Measurements from ENCODE around the gene HPSE.

DNA sequence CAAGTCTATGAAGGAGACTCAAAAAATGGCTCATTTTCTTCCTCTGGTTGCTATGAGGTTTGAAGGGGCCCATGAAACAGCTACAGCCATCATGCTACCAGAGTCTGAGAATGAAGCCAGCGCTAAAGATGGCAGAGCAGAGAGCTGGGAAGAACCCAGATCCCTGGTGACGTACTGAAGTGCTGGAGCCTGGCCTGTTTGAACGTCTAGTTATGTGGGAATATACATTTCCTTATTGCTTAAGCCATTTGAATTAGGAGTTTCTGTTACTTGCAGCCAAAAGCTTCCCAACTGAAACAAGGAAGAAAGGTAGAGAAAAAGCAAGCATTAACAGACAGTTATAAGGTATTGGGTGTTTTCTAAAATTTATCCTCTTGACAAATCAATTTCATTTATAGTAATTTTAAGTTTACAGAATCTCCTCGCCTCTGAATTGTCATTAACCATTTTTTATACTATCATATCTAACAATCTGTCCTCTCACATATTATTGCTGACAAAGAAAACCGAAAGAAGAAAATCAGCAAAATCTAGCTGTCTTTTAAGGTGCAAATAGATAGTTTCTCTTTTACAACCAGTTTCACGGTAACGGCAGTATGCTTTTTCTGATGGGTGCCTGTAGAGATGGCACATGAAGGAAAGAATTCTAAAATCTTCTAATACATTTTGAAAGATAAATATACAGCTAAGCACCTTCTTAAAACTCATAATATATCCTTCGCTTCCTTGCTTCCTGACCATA, 41.2 kb downstream of the HPSE start:
- no peak for TF ChIP-seq JUND (CRISPR knock-in tag; IDR thresholded peaks at IDR 0.05)
- TF ChIP-seq ZNF549 (CRISPR knock-in tag; IDR thresholded peaks at IDR 0.05) = no peak
- TF ChIP-seq HDAC6 (IDR thresholded peaks at IDR 0.05; ENCODE audit: low read depth, low read length) = no peak
- TF ChIP-seq, protein P1, sequence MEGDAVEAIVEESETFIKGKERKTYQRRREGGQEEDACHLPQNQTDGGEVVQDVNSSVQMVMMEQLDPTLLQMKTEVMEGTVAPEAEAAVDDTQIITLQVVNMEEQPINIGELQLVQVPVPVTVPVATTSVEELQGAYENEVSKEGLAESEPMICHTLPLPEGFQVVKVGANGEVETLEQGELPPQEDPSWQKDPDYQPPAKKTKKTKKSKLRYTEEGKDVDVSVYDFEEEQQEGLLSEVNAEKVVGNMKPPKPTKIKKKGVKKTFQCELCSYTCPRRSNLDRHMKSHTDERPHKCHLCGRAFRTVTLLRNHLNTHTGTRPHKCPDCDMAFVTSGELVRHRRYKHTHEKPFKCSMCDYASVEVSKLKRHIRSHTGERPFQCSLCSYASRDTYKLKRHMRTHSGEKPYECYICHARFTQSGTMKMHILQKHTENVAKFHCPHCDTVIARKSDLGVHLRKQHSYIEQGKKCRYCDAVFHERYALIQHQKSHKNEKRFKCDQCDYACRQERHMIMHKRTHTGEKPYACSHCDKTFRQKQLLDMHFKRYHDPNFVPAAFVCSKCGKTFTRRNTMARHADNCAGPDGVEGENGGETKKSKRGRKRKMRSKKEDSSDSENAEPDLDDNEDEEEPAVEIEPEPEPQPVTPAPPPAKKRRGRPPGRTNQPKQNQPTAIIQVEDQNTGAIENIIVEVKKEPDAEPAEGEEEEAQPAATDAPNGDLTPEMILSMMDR (CRISPR knock-in tag; IDR thresholded peaks at IDR 0.05) = no peak
- TF ChIP-seq ZFX (CRISPR knock-in tag; IDR thresholded peaks at IDR 0.05; ENCODE audit: low read depth) = no peak
- no peak for TF ChIP-seq KMT2B (CRISPR knock-in tag; IDR thresholded peaks at IDR 0.05)
- TF ChIP-seq FOXA1 (IDR thresholded peaks at IDR 0.05) = no peak
- TF ChIP-seq FOXA1 (CRISPR knock-in tag; IDR thresholded peaks at IDR 0.05) = no peak
- no peak for TF ChIP-seq BORCS8-MEF2B (CRISPR knock-in tag; IDR thresholded peaks at IDR 0.05)
- TF ChIP-seq, protein P2, sequence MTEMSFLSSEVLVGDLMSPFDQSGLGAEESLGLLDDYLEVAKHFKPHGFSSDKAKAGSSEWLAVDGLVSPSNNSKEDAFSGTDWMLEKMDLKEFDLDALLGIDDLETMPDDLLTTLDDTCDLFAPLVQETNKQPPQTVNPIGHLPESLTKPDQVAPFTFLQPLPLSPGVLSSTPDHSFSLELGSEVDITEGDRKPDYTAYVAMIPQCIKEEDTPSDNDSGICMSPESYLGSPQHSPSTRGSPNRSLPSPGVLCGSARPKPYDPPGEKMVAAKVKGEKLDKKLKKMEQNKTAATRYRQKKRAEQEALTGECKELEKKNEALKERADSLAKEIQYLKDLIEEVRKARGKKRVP (CRISPR knock-in tag; IDR thresholded peaks at IDR 0.05) = no peak
- TF ChIP-seq ZNF839 (CRISPR knock-in tag; IDR thresholded peaks at IDR 0.05; ENCODE audit: borderline replicate concordance) = no peak

Measured in HepG2 (cell line).